WTC11 (cell line): Measurements from ENCODE around the gene ACSF3. TPM values are rescaled to one million over a fixed set of nuclear protein-coding genes. Genes with fewer than 3 reads are reported as not detected.

Experiments used
- ATAC-seq: fragments of 200-7000 bp; cut with Tn5 transposase; 2 replicates; pipeline ENCODE4 v1.10.0; 2021; ENCODE audit warnings: mild to moderate bottlenecking, moderate library complexity
- CTCF ChIA-PET: fragments of 300-600 bp; sonication (Branson Sonifier 250); formaldehyde crosslinking; loops from one replicate; lab custom pipeline; 2021; ENCODE audit warnings: antibody characterized with exemption; lab: Charles Lee
- POLR2A ChIA-PET: fragments of 350-600 bp; sonication (Branson Sonifier 250); formaldehyde crosslinking; loops from one replicate; lab custom pipeline; 2021; ENCODE audit warnings: antibody characterized with exemption; lab: Charles Lee
- DNase-seq: peaks from one replicate; pipeline ENCODE4 v3.0.0; 2021; ENCODE audit warnings: low spot score
- H3K27ac Mint-ChIP-seq: 2 replicates; pipeline ENCODE4 v1.8.0; 2021; ENCODE audit warnings: mixed read lengths
- H3K27me3 Mint-ChIP-seq: 2 replicates; pipeline ENCODE4 v1.8.0; 2021; ENCODE audit warnings: low read depth, mild to moderate bottlenecking, moderate library complexity, mixed read lengths
- H3K36me3 Mint-ChIP-seq: 2 replicates; pipeline ENCODE4 v1.8.0; 2021; ENCODE audit warnings: mixed read lengths
- H3K4me1 Mint-ChIP-seq: 2 replicates; pipeline ENCODE4 v1.8.0; 2022; ENCODE audit warnings: mixed read lengths
- H3K4me3 Mint-ChIP-seq: 2 replicates; pipeline ENCODE4 v1.8.0; 2021; ENCODE audit warnings: mild to moderate bottlenecking, moderate library complexity, mixed read lengths
- H3K9me3 Mint-ChIP-seq: 2 replicates; pipeline ENCODE4 v1.8.0; 2021; ENCODE audit warnings: mixed read lengths
- CBFB ChIP-seq: sonication (generic); formaldehyde crosslinking; IDR thresholded peaks from 2 replicates; pipeline ENCODE4 v1.8.1; 2022; ENCODE audit warnings: mild to moderate bottlenecking, low read depth, missing genetic modification reagents
- CREM ChIP-seq: sonication (generic); formaldehyde crosslinking; IDR thresholded peaks from 2 replicates; pipeline ENCODE4 v1.8.1; 2022; ENCODE audit warnings: mild to moderate bottlenecking, missing genetic modification reagents, moderate library complexity
- FOXK1 ChIP-seq: sonication (generic); formaldehyde crosslinking; IDR thresholded peaks from 2 replicates; pipeline ENCODE4 v1.8.0; 2022; ENCODE audit warnings: mild to moderate bottlenecking, moderate library complexity, missing genetic modification reagents
- FOXP1 ChIP-seq: sonication (generic); formaldehyde crosslinking; IDR thresholded peaks from 2 replicates; pipeline ENCODE4 v1.8.0; 2022; ENCODE audit warnings: missing genetic modification reagents, mild to moderate bottlenecking, moderate library complexity, borderline replicate concordance
- GABPB1 ChIP-seq: sonication (generic); formaldehyde crosslinking; IDR thresholded peaks from 2 replicates; pipeline ENCODE4 v1.8.1; 2023; ENCODE audit warnings: mild to moderate bottlenecking, missing genetic modification reagents
- GTF2I ChIP-seq: fragments of 250-450 bp; sonication (Bioruptor Pico); conservative IDR thresholded peaks from 2 replicates; pipeline ENCODE4 v1.4.0; 2021; ENCODE audit warnings: mild to moderate bottlenecking
- MYBL2 ChIP-seq: sonication (generic); formaldehyde crosslinking; IDR thresholded peaks from 2 replicates; pipeline ENCODE4 v1.8.1; 2023; ENCODE audit warnings: mild to moderate bottlenecking, moderate library complexity, missing genetic modification reagents
- RORB ChIP-seq: fragments of 250-450 bp; sonication (Bioruptor Pico); IDR thresholded peaks from 2 replicates; pipeline ENCODE4 v1.9.0; 2021; ENCODE audit warnings: mild to moderate bottlenecking
- TEAD1 ChIP-seq: sonication (generic); formaldehyde crosslinking; IDR thresholded peaks from 2 replicates; pipeline ENCODE4 v1.8.0; 2022; ENCODE audit warnings: mild to moderate bottlenecking, missing genetic modification reagents
- total RNA-seq: library from RNA; stranded (reverse); gene quantifications from 3 replicates; pipeline ENCODE4 v1.2.3, GENCODE V29; 2021
- TF ChIP-seq, protein P1 (sequence below): sonication (generic); formaldehyde crosslinking; IDR thresholded peaks from 2 replicates; pipeline ENCODE4 v1.8.0; 2022; ENCODE audit warnings: missing genetic modification reagents
- TF ChIP-seq, protein P2 (sequence below): sonication (generic); formaldehyde crosslinking; IDR thresholded peaks from 2 replicates; pipeline ENCODE4 v1.8.1; 2023; ENCODE audit warnings: mild to moderate bottlenecking, missing genetic modification reagents, moderate library complexity
- TF ChIP-seq, protein P3 (sequence below): sonication (generic); formaldehyde crosslinking; IDR thresholded peaks from 2 replicates; pipeline ENCODE4 v1.8.1; 2022; ENCODE audit warnings: mild to moderate bottlenecking, moderate library complexity, missing genetic modification reagents
- TF ChIP-seq, protein P4 (sequence below): fragments of 250-450 bp; sonication (Bioruptor Pico); IDR thresholded peaks from 2 replicates; pipeline ENCODE4 v1.9.0; 2021; ENCODE audit warnings: mild to moderate bottlenecking, borderline replicate concordance
- TF ChIP-seq, protein P5 (sequence below): sonication (generic); formaldehyde crosslinking; IDR thresholded peaks from 2 replicates; pipeline ENCODE4 v1.8.0; 2023; ENCODE audit warnings: missing genetic modification reagents
- TF ChIP-seq, protein P6 (sequence below): sonication (generic); formaldehyde crosslinking; IDR thresholded peaks from 2 replicates; pipeline ENCODE4 v1.8.1; 2023; ENCODE audit warnings: mild to moderate bottlenecking, moderate library complexity, missing genetic modification reagents

ACSF3 gene
- total RNA-seq, 1 experiment from 2014 or later: 22.9 TPM

DNA sequence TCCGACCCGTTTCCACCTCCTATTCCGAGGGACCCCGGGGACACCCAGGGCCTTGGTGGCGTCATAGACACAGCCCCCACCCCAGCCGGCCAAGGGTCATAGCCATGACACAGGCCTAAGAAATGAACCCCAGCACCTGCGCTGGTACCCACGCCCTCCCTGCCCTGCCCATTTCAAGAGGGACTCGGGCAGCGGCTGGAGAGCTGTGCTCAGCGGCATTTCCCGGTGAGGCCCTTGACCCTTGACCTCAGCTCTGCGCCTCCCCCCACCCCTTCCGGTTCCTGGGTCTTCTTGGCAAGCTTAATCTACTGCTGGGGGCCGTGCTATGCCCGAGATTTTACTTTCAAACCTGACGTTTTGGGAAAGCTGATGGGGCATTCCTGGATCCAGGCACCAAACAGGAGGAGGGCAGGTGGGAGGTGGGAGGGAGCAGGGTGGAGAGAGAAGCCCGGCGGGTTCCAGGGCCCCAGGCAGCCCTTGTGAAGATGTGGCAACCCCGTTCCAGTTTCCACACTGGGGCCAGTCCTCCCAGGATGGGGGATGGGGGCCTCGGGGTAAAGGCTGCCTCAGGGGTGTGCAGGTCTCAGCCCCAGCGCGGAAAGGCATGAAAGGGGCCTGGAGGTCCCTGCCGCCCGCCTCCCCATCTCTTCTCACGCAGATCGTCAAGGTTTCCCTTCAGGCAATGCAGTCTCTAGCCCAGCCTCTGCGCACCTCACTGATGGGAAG is 106.6 kb downstream of the ACSF3 start, which contains the start of gene SLC22A31:
TSS of gene SLC22A31 (minus strand) at position 414 of the 726 bp plus-strand sequence. CDS start at position 378, 36 bp downstream.
- H3K4me3 Mint-ChIP-seq: peak within 1 kb of the TSS; percentile 68
- CTCF ChIA-PET: interaction anchor here (0.8 to 3.1 kb wide), 3 partner anchors 33 to 463 kb away, joined by 3 to 17 read pairs (median 4); no protein-coding TSS in a partner anchor
- H3K36me3 Mint-ChIP-seq: no peaks in the 10 kb centered on the region
- ATAC-seq (peak; percentile 5), DNase-seq (peak; percentile 42)
- no peak within 1 kb of the TSS for H3K27ac Mint-ChIP-seq
- no peaks in the 10 kb centered on the region for H3K4me1 Mint-ChIP-seq
- peaks cover 45% of the 10 kb centered on the region for H3K27me3 Mint-ChIP-seq
- POLR2A ChIA-PET: interaction anchor here (1.4 to 1.6 kb wide), 2 partner anchors 17 to 27 kb away, joined by 3 to 4 read pairs; partner anchors contain the start of gene ZNF778
- no peaks in the 10 kb centered on the region for H3K9me3 Mint-ChIP-seq
- TF ChIP-seq, protein P1, sequence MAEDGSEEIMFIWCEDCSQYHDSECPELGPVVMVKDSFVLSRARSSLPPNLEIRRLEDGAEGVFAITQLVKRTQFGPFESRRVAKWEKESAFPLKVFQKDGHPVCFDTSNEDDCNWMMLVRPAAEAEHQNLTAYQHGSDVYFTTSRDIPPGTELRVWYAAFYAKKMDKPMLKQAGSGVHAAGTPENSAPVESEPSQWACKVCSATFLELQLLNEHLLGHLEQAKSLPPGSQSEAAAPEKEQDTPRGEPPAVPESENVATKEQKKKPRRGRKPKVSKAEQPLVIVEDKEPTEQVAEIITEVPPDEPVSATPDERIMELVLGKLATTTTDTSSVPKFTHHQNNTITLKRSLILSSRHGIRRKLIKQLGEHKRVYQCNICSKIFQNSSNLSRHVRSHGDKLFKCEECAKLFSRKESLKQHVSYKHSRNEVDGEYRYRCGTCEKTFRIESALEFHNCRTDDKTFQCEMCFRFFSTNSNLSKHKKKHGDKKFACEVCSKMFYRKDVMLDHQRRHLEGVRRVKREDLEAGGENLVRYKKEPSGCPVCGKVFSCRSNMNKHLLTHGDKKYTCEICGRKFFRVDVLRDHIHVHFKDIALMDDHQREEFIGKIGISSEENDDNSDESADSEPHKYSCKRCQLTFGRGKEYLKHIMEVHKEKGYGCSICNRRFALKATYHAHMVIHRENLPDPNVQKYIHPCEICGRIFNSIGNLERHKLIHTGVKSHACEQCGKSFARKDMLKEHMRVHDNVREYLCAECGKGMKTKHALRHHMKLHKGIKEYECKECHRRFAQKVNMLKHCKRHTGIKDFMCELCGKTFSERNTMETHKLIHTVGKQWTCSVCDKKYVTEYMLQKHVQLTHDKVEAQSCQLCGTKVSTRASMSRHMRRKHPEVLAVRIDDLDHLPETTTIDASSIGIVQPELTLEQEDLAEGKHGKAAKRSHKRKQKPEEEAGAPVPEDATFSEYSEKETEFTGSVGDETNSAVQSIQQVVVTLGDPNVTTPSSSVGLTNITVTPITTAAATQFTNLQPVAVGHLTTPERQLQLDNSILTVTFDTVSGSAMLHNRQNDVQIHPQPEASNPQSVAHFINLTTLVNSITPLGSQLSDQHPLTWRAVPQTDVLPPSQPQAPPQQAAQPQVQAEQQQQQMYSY (CRISPR knock-in tag): peak; percentile 40; the same call in 1 of the 2 replicates
- no peak for TF ChIP-seq CBFB (CRISPR knock-in tag)
- no peak for TF ChIP-seq FOXK1 (CRISPR knock-in tag)
- TF ChIP-seq GTF2I (CRISPR knock-in tag): no peak
- TF ChIP-seq GABPB1: peak; percentile 35; the same call in 1 of the 2 replicates
- TF ChIP-seq, protein P2, sequence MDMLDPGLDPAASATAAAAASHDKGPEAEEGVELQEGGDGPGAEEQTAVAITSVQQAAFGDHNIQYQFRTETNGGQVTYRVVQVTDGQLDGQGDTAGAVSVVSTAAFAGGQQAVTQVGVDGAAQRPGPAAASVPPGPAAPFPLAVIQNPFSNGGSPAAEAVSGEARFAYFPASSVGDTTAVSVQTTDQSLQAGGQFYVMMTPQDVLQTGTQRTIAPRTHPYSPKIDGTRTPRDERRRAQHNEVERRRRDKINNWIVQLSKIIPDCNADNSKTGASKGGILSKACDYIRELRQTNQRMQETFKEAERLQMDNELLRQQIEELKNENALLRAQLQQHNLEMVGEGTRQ (CRISPR knock-in tag): no peak

DNA sequence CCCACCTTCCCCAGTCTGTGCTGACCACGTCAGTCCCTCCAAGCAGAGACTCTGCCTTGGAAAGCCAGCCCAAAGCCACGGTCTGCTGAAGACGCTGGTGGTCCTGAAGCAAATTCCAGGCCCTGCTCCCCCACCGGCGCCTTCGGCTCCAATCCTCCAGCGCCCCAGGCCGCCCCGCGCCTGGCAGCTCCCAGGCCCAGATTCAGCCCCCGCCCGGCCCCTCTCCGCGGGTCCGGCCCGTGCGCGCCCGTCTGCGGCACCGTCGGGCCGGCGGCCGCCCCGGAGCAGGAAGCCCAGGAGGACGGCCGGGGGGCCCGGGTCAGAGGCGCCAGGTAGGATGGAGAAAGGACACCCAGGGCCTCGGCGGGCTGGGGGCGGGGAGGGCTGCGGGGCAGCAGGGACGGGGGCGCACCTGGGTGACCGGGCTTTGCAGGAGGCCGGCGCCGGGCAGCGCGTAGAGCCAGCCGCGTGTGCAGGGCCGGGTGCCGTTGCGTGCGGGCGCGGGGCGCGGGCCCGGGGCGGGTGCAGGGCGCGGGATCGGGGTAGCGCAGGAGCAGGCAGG is 107.3 kb downstream of the ACSF3 start:
- ATAC-seq (peak; percentile 11), DNase-seq (no peak)
- no peaks in the 10 kb centered on the region for H3K36me3 Mint-ChIP-seq
- H3K4me3 Mint-ChIP-seq: peak overlapping the region; percentile 68
- peaks cover 45% of the 10 kb centered on the region for H3K27me3 Mint-ChIP-seq
- ChIA-PET POLR2A (interaction anchor here (1.4 to 1.5 kb wide), 2 partner anchors 8 to 16 kb away, joined by 3 read pairs; partner anchors contain the start of gene ZNF778), CTCF (interaction anchor here (0.6 to 3.1 kb wide), 6 partner anchors 8 to 464 kb away, joined by 3 to 17 read pairs (median 4); partner anchors contain the start of gene CDH15)
- TF ChIP-seq, protein P3, sequence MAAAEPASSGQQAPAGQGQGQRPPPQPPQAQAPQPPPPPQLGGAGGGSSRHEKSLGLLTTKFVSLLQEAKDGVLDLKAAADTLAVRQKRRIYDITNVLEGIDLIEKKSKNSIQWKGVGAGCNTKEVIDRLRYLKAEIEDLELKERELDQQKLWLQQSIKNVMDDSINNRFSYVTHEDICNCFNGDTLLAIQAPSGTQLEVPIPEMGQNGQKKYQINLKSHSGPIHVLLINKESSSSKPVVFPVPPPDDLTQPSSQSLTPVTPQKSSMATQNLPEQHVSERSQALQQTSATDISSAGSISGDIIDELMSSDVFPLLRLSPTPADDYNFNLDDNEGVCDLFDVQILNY (CRISPR knock-in tag): no peak
- TF ChIP-seq RORB (CRISPR knock-in tag) (no peak), CREM (CRISPR knock-in tag) (0 out of 2 replicates have a peak, but pooled peaks have one; percentile 42), MYBL2 (CRISPR knock-in tag) (no peak), TEAD1 (CRISPR knock-in tag) (no peak), FOXK1 (CRISPR knock-in tag) (no peak), FOXP1 (CRISPR knock-in tag) (no peak)
- TF ChIP-seq, protein P4, sequence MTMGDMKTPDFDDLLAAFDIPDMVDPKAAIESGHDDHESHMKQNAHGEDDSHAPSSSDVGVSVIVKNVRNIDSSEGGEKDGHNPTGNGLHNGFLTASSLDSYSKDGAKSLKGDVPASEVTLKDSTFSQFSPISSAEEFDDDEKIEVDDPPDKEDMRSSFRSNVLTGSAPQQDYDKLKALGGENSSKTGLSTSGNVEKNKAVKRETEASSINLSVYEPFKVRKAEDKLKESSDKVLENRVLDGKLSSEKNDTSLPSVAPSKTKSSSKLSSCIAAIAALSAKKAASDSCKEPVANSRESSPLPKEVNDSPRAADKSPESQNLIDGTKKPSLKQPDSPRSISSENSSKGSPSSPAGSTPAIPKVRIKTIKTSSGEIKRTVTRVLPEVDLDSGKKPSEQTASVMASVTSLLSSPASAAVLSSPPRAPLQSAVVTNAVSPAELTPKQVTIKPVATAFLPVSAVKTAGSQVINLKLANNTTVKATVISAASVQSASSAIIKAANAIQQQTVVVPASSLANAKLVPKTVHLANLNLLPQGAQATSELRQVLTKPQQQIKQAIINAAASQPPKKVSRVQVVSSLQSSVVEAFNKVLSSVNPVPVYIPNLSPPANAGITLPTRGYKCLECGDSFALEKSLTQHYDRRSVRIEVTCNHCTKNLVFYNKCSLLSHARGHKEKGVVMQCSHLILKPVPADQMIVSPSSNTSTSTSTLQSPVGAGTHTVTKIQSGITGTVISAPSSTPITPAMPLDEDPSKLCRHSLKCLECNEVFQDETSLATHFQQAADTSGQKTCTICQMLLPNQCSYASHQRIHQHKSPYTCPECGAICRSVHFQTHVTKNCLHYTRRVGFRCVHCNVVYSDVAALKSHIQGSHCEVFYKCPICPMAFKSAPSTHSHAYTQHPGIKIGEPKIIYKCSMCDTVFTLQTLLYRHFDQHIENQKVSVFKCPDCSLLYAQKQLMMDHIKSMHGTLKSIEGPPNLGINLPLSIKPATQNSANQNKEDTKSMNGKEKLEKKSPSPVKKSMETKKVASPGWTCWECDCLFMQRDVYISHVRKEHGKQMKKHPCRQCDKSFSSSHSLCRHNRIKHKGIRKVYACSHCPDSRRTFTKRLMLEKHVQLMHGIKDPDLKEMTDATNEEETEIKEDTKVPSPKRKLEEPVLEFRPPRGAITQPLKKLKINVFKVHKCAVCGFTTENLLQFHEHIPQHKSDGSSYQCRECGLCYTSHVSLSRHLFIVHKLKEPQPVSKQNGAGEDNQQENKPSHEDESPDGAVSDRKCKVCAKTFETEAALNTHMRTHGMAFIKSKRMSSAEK (CRISPR knock-in tag): no peak
- TF ChIP-seq, protein P5, sequence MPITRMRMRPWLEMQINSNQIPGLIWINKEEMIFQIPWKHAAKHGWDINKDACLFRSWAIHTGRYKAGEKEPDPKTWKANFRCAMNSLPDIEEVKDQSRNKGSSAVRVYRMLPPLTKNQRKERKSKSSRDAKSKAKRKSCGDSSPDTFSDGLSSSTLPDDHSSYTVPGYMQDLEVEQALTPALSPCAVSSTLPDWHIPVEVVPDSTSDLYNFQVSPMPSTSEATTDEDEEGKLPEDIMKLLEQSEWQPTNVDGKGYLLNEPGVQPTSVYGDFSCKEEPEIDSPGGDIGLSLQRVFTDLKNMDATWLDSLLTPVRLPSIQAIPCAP (CRISPR knock-in tag): no peak
- TF ChIP-seq, protein P6, sequence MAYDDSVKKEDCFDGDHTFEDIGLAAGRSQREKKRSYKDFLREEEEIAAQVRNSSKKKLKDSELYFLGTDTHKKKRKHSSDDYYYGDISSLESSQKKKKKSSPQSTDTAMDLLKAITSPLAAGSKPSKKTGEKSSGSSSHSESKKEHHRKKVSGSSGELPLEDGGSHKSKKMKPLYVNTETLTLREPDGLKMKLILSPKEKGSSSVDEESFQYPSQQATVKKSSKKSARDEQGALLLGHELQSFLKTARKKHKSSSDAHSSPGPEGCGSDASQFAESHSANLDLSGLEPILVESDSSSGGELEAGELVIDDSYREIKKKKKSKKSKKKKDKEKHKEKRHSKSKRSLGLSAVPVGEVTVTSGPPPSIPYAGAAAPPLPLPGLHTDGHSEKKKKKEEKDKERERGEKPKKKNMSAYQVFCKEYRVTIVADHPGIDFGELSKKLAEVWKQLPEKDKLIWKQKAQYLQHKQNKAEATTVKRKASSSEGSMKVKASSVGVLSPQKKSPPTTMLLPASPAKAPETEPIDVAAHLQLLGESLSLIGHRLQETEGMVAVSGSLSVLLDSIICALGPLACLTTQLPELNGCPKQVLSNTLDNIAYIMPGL (CRISPR knock-in tag): peak; percentile 65; the same call in 1 of the 2 replicates
- no peaks in the 10 kb centered on the region for H3K4me1 Mint-ChIP-seq
- no peaks in the 10 kb centered on the region for H3K9me3 Mint-ChIP-seq
- no peak overlapping the region for H3K27ac Mint-ChIP-seq
